GM12872 (cell line): ENCODE results near the gene UVRAG.

ENCODE experiments used
- CTCF ChIP-seq: IDR thresholded peaks from 3 replicates; pipeline ENCODE4 v1.5.1; 2011; ENCODE audit warnings: low read depth, mild to moderate bottlenecking, low read length, moderate library complexity; ENCODE audit not compliant: insufficient read depth

UVRAG gene

GRCh38 chr11:75801362-75802020 lies 13.5 kb upstream of the UVRAG start:
- TF ChIP-seq CTCF, result no peak

- TF ChIP-seq CTCF, result no peak
These were observed 12.7 kb upstream of the UVRAG start for GRCh38 chr11:75802021-75802912.

GRCh38 chr11:75802913-75803820 lies 11.8 kb upstream of the UVRAG start:
- peak; percentile 96 for TF ChIP-seq CTCF

- no peak for TF ChIP-seq CTCF
These were observed 5.9 kb upstream of the UVRAG start for GRCh38 chr11:75809111-75809510.

- no peak for TF ChIP-seq CTCF
These were observed 5.0 kb upstream of the UVRAG start for GRCh38 chr11:75809991-75810390.

- no peak for TF ChIP-seq CTCF
These were observed 4.2 kb upstream of the UVRAG start for GRCh38 chr11:75810637-75811390.
